NCI-H2107 (cell line): ENCODE results near the gene CUL1.

ENCODE experiments used
- DNase-seq: peaks from one replicate; lab custom pipeline; 2025; lab: John Stamatoyannopoulos, UW

The CUL1 gene

GRCh38 chr7:148718431-148718830 is 19.7 kb downstream of the CUL1 start:
- no peak for DNase-seq

DNA sequence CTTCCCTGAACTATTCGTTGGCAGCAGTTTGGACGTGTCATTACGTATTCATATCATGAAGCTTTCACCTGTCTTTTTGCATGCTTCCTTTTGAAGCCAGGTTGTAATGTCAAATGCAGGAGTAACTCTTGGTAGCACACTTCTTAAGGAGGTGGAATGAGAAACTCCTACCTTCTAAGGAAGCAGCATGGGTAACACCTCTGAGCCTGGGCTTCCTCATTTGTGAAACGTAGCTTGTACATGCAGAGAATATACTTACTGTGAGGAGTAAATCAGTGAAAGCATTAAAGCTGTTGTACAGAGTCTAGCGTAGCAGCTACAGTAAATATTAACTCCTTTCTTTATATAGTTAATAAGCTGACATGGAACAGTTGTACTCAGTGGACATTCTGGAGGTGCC is 21.1 kb downstream of the CUL1 start:
- DNase-seq = no peak

DNA sequence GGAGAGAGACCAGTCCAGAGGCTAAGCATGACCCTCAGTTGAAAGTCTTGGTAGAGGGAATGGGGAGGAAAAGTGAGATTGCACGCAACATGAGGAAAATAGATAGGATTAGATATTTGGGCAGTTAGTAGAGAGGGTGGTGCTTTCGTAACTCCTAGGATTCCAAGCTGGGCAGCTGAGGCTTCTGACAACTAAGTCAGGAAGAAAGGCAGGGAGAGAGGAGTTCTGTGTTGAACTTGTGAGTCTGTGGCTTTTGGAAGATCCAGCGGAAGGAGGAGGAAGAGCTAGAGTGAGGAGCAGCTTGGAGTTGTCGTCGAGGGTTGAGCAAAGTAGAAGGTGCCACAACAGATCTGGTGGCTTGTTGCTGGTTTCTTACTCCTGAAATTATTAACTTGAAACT is 21.8 kb downstream of the CUL1 start:
- no peak for DNase-seq

DNA sequence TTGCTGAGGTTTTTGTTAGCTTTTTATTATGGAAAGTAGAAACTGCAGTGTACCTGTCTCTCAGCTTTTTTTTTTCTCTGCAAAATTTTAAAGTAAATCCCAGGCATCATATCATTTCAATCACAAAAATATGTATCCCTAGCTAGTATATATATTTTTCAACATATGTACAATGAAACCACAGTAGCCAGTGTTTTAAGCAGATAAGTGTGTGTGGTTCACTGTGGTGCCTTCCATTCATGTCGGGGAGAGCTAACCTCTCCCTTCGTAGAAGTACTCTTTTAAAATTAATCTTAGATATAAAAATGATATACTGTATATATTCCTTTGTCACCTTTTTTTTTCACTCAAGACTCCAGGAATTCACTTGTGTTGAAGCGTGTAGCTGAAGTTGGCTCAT is 22.7 kb downstream of the CUL1 start:
- no peak for DNase-seq

DNA sequence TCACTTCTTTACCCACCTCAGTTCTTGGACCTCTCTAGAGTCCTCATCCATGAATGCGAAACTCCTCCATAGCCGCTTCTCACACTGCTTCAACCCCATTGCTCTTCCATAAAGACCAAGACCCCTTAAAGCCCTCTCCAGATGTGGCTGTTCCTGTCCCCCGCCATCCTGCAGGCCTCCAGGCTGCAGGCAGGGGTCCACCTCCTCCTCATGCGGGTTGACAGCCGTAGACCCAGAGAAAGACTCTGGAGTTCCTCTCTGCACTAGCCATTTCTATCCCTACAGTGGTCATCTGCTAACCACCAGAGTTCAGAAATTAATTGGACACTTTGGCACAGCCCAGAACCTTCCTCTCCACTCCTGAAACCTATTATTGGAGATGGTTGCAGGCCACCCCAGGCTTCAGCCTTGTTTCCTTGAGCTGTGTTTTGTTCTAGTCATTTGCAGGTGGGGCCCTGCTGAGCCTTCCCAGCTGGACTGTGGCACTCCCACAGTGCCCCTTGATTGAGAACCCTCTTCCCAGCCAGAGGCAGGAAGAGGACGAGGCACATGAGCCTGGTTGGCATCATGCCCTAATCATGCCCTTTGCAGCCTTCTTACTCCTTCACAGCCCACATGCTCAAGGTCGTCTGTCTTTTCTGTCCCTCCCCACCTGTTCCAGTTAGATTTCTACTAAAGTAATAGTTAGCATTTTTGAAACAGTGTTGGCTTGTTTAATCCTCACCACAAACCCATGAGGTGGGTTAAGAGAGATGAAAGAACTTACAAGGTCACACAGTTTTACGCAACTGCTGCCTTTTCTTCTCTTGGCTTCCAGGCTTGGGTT is 23.9 kb downstream of the CUL1 start:
- no peak for DNase-seq

GRCh38 chr7:148723166-148723559 is 24.5 kb downstream of the CUL1 start:
- no peak for DNase-seq

- no peak for DNase-seq
These were observed 25.1 kb downstream of the CUL1 start for GRCh38 chr7:148723846-148724245.

GRCh38 chr7:148726385-148726784 is 27.7 kb downstream of the CUL1 start:
- no peak for DNase-seq

DNA sequence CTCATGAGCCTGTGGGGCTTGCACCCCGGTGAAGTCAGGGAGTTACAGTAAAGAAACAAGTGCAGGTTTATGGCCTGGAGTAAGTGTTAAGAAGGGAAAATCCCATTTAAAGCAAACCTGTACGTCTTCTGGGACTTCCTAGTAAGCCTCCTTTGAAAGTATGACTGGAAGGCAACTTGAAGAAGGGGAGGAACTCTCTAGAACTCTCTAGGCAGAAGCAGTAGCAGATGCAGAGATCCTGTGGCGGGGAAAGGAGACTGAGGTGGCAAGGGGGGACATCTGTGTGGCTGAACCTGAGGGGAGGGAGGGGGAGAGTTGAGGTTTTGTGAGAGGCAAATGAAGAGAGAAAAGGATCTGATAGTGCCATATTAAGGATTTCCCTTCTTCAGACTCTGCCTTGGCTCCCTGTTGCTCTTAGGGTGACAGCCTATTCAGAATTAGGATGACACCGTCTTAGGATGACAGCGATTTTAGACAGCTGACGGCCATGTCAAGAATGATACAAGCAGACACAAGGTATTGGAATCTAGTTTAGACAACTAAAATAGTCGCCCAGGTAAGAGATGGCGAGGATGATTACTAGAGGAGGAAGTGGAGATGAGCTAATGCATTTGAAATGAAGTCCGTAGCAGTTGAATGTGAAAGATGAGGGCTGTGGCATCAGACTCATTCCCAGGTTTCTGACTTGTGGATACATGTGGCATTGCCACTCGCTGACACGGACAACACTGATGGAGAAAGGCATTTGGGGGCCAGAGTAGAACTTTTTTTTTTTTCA is 29.0 kb downstream of the CUL1 start:
- no peak for DNase-seq

DNA sequence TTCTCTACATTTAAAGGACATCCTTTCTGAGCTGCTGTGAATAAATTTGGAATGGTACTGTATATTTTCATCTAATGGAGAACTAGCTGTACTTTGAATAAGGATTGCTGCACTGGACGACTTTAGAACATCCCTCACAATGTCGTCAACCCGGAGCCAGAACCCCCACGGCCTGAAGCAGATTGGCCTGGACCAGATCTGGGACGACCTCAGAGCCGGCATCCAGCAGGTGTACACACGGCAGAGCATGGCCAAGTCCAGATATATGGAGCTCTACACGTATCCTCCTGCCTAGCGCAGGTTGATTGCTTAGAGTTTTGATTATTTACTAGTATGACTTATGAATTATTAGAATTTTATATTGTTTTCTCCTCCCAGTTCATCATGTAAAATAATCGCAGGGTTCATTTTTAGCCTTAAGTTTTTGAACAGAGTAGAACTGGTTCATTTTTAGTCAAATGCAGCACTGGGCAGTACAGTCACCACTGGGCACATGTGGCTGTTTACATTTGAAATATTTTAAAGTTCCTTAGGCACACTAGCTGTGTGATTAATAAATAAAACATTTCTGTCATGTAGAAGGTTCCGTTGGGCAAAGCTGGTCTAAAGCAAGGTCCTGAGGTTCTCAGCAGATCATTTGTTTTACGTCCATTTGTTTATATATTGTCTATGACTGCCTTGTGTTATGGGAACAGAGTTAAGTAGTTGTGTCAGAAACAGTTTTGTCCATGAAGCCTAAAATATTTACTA is 31.5 kb downstream of the CUL1 start:
- DNase-seq = no peak

GRCh38 chr7:148732862-148733261 is 34.2 kb downstream of the CUL1 start:
- DNase-seq = no peak

GRCh38 chr7:148733496-148733895 is 34.8 kb downstream of the CUL1 start:
- no peak for DNase-seq

DNA sequence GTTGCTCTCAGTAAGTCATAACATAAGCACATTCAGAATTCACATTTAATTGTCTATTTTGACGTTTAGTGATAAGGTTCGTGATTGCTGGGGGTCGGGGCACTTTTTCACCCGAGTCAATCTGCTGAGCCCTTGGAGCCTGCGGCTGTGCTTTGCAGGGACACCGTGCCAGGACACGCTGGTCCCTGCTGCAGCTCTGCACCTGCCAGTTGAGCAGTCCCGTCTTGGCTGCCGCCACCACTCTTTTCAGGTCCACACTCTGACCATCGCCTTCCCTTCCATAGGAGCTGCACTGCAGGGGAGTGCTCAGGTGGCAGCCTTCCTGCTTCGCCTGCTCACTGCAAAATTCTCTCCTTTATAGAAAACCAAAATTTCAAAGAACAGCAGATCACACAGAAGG is 36.4 kb downstream of the CUL1 start:
- DNase-seq = no peak

- no peak for DNase-seq
These were observed 37.3 kb downstream of the CUL1 start for GRCh38 chr7:148735967-148736366.

DNA sequence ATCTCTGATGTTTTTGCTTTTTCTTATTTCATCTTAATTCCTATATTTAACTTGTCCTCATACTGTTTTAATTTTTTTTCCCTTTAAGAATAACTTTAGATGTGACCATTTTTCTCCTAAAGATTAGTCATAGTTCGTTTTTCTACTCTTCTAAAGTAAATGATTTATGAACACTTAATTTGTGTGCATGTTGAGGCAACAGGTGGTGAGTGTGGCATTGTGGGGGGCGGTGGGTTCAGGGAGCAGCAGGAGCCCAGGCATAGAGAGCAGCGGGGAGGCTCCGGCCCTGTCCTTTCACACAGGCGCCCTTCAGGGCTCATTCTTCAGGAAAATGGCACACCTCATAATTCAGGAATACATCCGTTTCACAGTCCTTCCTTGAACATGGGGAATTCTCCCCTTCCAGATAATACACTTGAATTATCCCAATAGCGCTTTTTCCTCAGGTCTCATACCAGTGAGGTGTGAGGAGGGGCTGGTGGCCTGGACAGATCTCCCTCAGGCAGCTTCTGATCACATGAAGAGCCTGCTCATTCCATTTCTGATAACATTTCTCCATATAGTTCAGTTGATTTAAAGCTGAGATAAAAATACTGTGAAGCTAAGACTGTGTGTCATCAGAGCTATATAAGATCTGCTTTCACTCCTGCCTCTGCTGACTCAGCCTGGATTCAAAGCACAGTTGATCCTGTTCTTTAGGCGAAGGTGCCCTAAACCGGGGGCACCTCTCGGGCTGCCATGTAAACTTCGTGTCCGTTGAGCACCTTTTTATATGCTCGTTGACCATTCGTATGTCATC is 40.2 kb downstream of the CUL1 start:
- DNase-seq = no peak

DNA sequence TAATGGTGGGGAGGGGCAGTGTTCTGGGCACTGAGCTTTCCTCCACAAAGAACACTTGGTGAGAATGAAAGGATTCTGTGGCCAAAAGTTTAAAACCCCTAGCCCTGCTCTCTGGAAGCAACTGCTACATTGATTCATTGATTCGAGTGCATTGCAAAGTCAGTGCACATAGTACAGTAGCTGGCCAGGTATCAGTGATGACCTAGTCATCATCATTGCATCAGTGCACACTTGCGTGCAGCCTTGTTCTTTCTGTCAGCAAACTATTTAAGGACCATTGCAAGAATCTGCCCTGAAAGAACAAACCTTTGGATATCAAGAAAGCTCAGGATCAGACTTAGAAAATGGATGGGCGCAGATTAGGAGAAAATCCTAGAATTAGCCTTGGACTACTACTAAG is 47.4 kb downstream of the CUL1 start:
- no peak for DNase-seq

- DNase-seq = no peak
These were observed 48.6 kb downstream of the CUL1 start for GRCh38 chr7:148747274-148747673.

DNA sequence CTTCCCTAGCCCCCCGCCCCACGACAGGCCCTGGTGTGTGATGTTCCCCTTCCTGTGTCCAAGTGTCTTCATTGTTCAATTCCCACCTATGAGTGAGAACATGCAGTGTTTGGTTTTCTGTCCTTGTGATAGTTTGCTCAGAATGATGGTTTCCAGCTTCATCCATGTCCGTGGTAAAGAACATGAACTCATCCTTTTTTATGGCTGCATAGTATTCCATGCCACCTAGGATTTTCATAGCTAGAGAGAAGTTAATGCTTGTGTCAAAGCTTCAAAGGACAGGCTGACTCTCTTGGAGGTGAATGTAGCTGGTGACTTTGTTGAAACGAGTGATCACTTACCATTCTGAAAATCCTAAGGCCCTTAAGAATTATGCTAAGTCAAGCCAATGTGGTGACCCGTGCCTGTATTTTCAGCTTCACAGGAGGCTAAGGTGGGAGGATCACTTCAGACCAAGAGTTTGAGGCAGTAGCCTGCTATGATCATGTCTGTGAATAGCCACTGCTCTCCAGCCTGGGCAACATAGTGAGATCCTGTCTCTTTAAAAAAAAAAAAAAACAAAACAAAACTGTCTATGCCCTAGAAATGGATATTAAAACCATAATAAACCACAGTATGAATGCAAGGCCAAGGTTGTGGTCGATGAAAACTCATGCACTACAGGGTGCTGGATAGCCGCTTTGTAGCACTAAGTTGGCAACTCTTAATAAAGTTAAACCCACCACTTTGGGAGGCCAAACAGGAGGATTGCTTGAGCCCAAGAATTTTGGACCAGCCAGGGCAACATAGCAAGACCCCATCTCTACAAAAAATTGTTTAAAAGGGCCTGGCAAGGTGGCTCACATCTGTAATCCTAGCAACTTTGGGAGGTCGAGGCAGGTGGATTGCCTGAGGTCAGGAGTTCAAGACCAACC is 52.0 kb downstream of the CUL1 start:
- no peak for DNase-seq

DNA sequence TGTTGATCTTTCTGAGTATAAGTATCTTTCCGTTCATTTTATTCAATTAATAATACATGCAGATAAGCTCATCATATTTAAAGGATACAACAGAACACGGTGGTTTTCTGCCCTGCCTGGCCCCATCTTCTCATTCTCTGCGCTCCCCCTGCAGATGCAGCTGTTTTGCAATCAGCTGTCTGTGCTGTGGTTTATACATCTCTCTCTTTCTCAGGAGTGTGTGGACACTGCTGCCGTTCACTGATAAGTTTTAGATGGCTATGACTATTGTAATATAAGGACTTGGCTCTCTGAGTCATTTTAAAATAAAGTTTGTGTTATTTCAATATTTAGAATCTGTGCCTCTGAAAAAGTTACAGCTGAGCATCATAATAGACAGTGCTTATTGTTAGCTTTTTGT is 54.5 kb downstream of the CUL1 start:
- no peak for DNase-seq

GRCh38 chr7:148754912-148755311 is 56.2 kb downstream of the CUL1 start:
- no peak for DNase-seq
